ENCODE results near the gene HMOX2.

The HMOX2 gene

DNA sequence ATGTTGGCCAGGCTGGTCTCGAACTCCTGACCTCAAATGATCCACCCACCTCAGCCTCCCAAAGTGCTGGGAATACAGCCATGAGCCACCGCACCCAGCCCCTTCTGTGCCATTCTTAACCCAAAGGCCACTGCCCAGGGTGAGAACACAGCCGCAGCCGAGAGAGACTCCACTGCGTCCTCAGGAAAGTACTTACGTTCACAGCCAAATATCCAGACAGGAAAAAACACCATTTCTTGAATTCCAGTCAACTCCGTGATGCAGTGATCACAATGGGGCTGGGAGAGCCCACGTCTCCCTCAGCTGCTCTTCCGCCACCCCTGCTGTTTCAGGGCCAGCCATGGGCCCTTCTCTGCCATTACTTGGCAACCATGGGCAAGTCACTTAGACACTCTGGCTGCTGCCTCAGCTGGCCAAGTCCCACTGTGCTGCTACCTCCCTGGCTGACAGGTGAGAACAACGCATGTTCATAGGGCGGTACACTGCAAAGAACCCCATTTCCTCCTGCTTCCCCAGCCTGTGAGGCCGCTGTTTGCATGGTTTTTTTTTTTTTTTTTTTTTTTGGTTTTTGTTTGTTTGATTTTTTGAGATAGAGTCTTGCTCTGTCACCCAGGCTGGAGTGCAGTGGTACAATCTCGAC is 58.1 kb downstream of the HMOX2 start:
- H3K27ac ChIP-seq: no peak overlapping the region
- H3K36me3 ChIP-seq: no peaks in the 10 kb centered on the region
- peaks cover 6 to 16% of the 10 kb centered on the region in 2 experiments for H3K4me1 ChIP-seq (ENCODE audit: control insufficient read depth in 1 of 2, insufficient read depth in 1 of 2, low read depth in 1 of 2, low read length in 1 of 2)
- TF ChIP-seq, protein P1, sequence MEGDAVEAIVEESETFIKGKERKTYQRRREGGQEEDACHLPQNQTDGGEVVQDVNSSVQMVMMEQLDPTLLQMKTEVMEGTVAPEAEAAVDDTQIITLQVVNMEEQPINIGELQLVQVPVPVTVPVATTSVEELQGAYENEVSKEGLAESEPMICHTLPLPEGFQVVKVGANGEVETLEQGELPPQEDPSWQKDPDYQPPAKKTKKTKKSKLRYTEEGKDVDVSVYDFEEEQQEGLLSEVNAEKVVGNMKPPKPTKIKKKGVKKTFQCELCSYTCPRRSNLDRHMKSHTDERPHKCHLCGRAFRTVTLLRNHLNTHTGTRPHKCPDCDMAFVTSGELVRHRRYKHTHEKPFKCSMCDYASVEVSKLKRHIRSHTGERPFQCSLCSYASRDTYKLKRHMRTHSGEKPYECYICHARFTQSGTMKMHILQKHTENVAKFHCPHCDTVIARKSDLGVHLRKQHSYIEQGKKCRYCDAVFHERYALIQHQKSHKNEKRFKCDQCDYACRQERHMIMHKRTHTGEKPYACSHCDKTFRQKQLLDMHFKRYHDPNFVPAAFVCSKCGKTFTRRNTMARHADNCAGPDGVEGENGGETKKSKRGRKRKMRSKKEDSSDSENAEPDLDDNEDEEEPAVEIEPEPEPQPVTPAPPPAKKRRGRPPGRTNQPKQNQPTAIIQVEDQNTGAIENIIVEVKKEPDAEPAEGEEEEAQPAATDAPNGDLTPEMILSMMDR (IDR thresholded peaks at IDR 0.05): no peak
- no peak overlapping the region for H3K4me3 ChIP-seq (ENCODE audit: low read depth in 1 of 2, low read length in 1 of 2)
- H3K9me3 ChIP-seq: no peaks in the 10 kb centered on the region
- H3K27me3 ChIP-seq: peaks cover 36% of the 10 kb centered on the region

DNA sequence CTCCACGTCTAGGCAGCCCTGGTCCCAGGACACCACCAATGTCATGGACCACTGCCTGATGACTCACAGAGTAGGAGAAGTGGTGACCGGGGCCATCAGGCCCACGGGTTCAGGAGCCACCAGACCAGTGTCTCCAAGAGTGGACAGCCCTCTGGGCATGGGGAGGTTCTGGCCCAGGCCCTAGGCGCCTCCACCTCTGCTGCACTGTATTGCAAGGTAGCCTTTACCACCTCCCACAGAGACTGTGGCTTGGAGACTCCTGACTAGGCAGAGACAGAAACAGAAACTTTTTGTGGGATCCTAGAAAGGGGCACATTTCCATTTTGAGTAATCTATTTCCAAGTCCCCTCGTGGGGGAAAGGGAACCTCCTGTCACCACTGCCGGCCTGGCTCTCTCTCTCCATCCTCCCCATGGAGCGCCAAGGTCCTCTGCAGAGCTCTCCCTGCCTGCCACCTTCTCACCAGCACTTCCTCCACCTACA is 59.5 kb downstream of the HMOX2 start:
- H3K4me1 ChIP-seq (ENCODE audit: control insufficient read depth in 1 of 2, insufficient read depth in 1 of 2, low read depth in 1 of 2, low read length in 1 of 2): peaks cover 6 to 16% of the 10 kb centered on the region in 2 experiments
- H3K27ac ChIP-seq: no peak overlapping the region
- peaks cover 48% of the 10 kb centered on the region for H3K27me3 ChIP-seq
- TF ChIP-seq, protein P1 (IDR thresholded peaks at IDR 0.05): no peak
- H3K4me3 ChIP-seq (ENCODE audit: low read depth in 1 of 2, low read length in 1 of 2): no peak overlapping the region
- H3K36me3 ChIP-seq: no peaks in the 10 kb centered on the region
- H3K9me3 ChIP-seq: no peaks in the 10 kb centered on the region

DNA sequence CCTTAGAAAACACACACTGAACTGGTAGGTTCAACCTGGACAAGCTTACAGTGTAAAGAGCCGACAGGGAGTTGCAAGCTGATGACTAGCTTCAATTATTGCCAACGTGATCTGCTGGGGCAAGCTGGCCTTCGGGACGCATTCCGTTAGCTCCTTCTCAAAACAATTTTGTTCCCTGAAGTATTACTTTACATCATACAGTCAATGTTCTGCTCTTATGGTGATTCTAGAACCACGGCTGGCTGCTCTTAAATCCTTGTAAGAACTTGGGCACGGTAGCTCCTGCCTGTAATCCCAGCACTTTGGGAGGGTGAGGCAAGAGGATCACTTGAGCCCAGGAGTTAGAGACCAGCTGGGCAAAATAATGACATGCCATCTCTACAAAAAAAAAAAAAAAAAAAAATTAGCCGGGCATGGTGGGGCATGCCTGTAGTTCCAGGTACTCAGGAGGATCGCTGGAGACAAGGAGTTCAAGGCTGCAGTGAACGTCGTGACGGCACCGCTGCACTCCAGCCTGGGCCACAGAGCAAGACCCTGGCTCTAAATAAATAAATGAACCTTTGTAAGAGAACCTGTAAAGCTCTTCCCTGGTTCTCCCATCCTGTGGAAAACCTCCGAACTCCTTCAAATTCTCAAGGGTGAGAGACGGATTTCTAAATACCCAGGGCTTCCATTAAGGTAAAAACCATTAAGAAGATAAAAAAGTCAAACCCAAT is 60.4 kb downstream of the HMOX2 start:
- H3K36me3 ChIP-seq: no peaks in the 10 kb centered on the region
- H3K4me3 ChIP-seq (ENCODE audit: low read depth in 1 of 2, low read length in 1 of 2): no peak overlapping the region
- peaks cover 6 to 16% of the 10 kb centered on the region in 2 experiments for H3K4me1 ChIP-seq (ENCODE audit: control insufficient read depth in 1 of 2, insufficient read depth in 1 of 2, low read depth in 1 of 2, low read length in 1 of 2)
- H3K9me3 ChIP-seq: no peaks in the 10 kb centered on the region
- TF ChIP-seq, protein P1 (IDR thresholded peaks at IDR 0.05): no peak
- H3K27me3 ChIP-seq: peaks cover 48% of the 10 kb centered on the region
- H3K27ac ChIP-seq: no peak overlapping the region

DNA sequence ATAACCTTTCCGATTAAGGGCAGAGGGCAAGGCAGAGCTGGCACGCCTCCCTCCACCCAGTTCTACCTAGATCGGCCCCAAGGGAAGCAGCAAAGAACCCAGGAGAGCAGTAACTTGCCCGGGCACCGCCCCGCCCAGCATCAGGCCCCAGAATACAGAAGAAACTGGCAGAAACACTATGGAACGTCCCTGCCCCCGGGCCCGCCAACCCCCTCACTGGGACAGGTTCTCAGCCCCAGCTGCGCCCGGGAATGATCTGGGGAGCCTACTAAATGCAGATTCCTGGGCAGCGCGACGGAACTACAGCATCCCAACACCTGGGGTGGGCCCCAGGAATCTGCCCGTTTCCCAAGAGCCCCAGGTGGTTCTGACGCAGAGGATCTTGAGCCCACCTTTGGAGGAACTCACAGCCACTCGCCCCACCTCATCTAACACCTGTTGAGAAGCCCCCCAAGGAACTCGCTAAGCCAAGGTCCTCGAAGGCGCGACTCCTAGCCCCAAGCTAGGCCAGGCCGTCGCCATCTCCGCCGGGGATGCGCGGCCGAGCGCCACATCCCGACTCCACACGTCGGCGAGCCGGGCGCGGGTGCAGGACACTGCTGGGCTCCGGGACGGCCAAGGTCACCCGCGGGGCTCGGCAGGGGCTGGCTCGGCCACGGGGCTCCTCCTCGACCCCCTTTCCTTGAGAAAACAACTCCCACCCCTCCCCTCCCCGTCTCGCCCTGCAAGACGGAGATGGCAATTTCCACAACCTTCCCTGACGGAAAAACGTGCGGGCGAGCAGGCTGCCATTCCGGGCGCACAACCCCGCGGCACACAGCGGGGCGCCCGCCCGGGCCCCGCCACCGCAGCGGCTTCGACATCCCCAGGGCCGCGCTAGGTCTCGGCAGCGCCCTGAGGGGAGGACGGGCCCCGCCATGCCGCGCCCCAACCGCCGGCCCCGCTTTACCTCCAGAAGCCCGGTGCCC is 61.5 kb downstream of the HMOX2 start:
- Histone ChIP-seq H3K4me3 (ENCODE audit: low read depth in 1 of 2, low read length in 1 of 2) (peak overlapping the region; percentile 68 to 81), H3K4me1 (ENCODE audit: control insufficient read depth in 1 of 2, insufficient read depth in 1 of 2, low read depth in 1 of 2, low read length in 1 of 2) (peaks cover 6 to 16% of the 10 kb centered on the region in 2 experiments), H3K27me3 (peaks cover 48% of the 10 kb centered on the region), H3K9me3 (no peaks in the 10 kb centered on the region), H3K36me3 (no peaks in the 10 kb centered on the region), H3K27ac (peak overlapping the region; percentile 78)
- TF ChIP-seq, protein P1 (IDR thresholded peaks at IDR 0.05): no peak

Measured in neutrophil (primary cell).